ENCODE measurements around the gene ZDHHC11.
"Not testable (repeated sequence)": the region's sequence is repeated elsewhere in the genome, so short reads cannot be mapped to it uniquely, and the experiment has no call there.

- TF ChIP-seq EZH2 (IDR thresholded peaks at IDR 0.05; ENCODE audit: borderline replicate concordance, low read length); CTCF (conservative IDR thresholded peaks at IDR 0.05 in 1 of 2, IDR thresholded peaks at IDR 0.05 in 1 of 2; ENCODE audit: extremely low read depth in 1 of 2, insufficient read depth in 1 of 2, low read depth in 1 of 2, low read length in 2 of 2): not testable (repeated sequence)
Measured at GRCh38 chr5:828194-828593, 22.6 kb downstream of the ZDHHC11 start.
